Cardiac muscle cell (in vitro differentiated cells and primary cell): ENCODE data around the gene ZNF281. TPM values are rescaled to one million over a fixed set of nuclear protein-coding genes. Genes with fewer than 3 reads are reported as not detected.

Experiments used
- DNase-seq, 2 donors: peaks; one replicate each; pipeline versions ENCODE4 v3.0.0 to v3.0.0-alpha.2; 2010 to 2017; ENCODE audit warnings: low read depth in 1 of 2, low spot score in 1 of 2
- H3K27ac ChIP-seq: fragments of 200-600 bp; sonication (generic); 2 replicates; pipeline ENCODE4 v1.5.1; 2016
- H3K27me3 ChIP-seq: fragments of 200-600 bp; sonication (generic); 2 replicates; pipeline ENCODE4 v1.6.0; 2016; ENCODE audit warnings: control low read depth
- H3K36me3 ChIP-seq: fragments of 200-600 bp; sonication (generic); 2 replicates; pipeline ENCODE4 v1.5.1; 2016; ENCODE audit warnings: control low read depth
- H3K4me1 ChIP-seq: fragments of 200-600 bp; sonication (generic); 2 replicates; pipeline ENCODE4 v1.8.1; 2017; ENCODE audit warnings: low read depth, mild to moderate bottlenecking, mixed run types
- H3K4me3 ChIP-seq: fragments of 200-600 bp; sonication (generic); 2 replicates; pipeline ENCODE4 v1.5.1; 2016; ENCODE audit warnings: mild to moderate bottlenecking
- H3K9me3 ChIP-seq: fragments of 200-600 bp; sonication (generic); 2 replicates; pipeline ENCODE4 v1.5.1; 2017; ENCODE audit warnings: low read depth, mild to moderate bottlenecking, control low read depth
- polyA plus RNA-seq: library from polyadenylated mRNA; unstranded; fragments of >200 nt; fragmentation: Nextera tagmentation; extraction: Ambion mirVana; gene quantifications from 2 replicates; pipeline ENCODE4 v1.2.1, GENCODE V29; 2016
- total RNA-seq: library from RNA; depleted of rRNA; stranded (reverse); fragments of >200 nt; gene quantifications from 2 replicates; pipeline ENCODE4 v1.2.3, GENCODE V29; 2016
- TF ChIP-seq, protein P1 (sequence below): IDR thresholded peaks from 2 replicates; pipeline ENCODE4 v1.5.1; 2012; ENCODE audit warnings: low read depth, mild to moderate bottlenecking, low read length

ZNF281 gene
- total and polyA plus RNA-seq, 2 experiments from 2014 or later: 19.8 to 20.4 TPM

DNA sequence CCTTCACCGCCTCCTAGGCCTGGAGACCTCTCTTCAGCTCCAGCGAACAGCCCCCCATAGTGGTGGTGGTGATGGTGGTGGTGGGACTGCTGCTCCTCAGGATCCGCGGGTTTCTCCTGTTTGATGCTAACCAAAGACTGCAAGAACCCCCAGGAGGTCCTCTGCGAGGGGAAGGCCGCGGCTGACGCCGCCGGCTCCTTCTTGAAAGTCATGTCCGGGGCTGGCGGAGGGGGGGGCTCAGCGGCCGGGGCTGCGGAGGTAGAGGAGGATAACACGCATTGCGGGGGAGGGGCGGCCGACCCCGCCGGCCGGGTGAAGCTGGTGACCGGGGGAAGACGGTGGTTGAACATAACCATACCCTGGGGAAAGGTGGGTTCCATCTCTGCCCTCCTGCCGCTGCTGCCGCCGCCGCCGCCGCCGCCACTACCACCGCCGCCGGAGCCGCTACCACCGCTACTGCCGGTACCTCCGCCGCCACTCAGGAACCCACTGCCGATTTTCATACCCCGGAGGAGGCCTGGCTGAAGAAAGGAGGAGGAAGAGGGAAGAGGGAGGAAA, 554 bp downstream of the ZNF281 start:
- Histone ChIP-seq H3K9me3 (no peaks in the 10 kb centered on the region), H3K27me3 (no peaks in the 10 kb centered on the region), H3K36me3 (peaks cover 8% of the 10 kb centered on the region), H3K4me3 (peak overlapping the region; percentile 55), H3K4me1 (peaks cover 46% of the 10 kb centered on the region), H3K27ac (peak overlapping the region; percentile 83)
- TF ChIP-seq, protein P1, sequence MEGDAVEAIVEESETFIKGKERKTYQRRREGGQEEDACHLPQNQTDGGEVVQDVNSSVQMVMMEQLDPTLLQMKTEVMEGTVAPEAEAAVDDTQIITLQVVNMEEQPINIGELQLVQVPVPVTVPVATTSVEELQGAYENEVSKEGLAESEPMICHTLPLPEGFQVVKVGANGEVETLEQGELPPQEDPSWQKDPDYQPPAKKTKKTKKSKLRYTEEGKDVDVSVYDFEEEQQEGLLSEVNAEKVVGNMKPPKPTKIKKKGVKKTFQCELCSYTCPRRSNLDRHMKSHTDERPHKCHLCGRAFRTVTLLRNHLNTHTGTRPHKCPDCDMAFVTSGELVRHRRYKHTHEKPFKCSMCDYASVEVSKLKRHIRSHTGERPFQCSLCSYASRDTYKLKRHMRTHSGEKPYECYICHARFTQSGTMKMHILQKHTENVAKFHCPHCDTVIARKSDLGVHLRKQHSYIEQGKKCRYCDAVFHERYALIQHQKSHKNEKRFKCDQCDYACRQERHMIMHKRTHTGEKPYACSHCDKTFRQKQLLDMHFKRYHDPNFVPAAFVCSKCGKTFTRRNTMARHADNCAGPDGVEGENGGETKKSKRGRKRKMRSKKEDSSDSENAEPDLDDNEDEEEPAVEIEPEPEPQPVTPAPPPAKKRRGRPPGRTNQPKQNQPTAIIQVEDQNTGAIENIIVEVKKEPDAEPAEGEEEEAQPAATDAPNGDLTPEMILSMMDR: no peak
- peak; percentile 37 to 42 for DNase-seq

DNA sequence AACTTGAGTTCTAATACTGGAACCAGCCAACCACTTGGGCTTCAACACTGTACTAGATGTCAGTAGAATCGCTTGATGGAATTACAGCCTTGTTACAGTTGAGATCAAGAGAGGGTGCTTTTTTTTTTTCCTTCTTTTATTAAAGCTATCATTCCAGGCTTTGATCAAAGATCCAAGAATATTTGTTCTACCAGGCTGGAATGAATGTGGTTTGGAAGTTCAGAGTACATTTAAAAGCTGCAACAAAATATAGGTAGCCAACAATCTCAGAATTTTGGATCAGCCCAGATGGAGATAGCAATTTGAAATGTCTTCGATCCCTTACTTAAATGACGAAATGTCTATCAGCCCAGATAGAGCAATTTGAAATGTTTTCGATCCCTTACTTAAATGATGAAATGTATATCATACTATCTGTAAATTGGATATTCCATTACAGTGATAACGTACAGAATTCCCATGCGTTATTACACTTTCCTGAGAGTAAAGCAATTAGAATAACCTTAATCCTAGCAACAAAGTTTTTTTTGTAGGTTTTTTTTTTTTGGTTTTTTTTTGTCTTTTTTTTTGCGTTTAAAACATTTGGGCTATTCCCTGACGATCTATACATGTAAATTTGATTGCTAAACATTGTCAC, 3.6 kb downstream of the ZNF281 start:
- Histone ChIP-seq H3K27me3 (no peaks in the 10 kb centered on the region), H3K4me1 (peaks cover 37% of the 10 kb centered on the region), H3K4me3 (peak overlapping the region; percentile 5), H3K27ac (no peak overlapping the region), H3K36me3 (peaks cover 12% of the 10 kb centered on the region), H3K9me3 (no peaks in the 10 kb centered on the region)
- TF ChIP-seq, protein P1: no peak
- no peak for DNase-seq

DNA sequence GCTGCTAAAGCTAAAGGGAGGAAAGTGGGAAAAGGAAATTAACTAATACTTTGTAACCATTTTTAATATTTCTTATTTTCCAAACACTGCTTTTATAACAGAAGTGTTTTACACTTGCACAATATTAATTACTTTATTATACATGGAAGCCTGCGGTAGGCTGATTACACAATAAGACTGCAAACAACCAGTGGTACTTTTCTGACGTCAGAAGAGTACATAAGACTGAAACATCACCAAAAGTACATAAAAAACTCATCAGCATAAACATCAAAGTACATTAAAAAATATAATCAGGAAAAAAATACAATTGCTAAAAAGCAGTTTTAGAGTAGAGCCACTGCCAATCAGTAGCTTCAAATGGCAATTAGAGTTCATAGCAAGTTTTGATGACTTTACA, 4.6 kb downstream of the ZNF281 start:
- Histone ChIP-seq H3K27me3 (no peaks in the 10 kb centered on the region), H3K4me1 (peaks cover 27% of the 10 kb centered on the region), H3K27ac (no peak overlapping the region), H3K36me3 (peaks cover 12% of the 10 kb centered on the region), H3K9me3 (no peaks in the 10 kb centered on the region), H3K4me3 (no peak overlapping the region)
- DNase-seq: peak in 1 of 2 donors; percentile 49
- TF ChIP-seq, protein P1: no peak

DNA sequence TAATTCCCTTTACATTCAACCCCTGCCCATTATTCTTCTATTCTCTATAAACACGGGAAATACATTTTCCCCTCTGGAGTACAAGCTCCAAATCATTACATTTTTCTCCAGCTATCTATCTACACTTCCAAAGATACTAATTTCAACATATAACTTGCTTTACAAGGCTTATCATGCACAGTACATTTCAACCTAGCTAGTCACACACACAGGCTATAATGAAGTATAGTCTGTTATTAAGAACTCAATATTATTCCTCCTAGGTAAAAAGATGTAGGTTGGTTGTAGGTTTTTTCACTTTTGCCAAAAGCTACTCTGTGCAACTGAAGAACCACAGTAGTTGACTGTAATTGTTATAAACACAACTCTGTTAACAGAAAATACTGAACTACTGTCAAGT, 8.1 kb downstream of the ZNF281 start:
- Histone ChIP-seq H3K9me3 (no peaks in the 10 kb centered on the region), H3K4me1 (peaks cover 17% of the 10 kb centered on the region), H3K36me3 (peaks cover 4% of the 10 kb centered on the region), H3K27me3 (no peaks in the 10 kb centered on the region), H3K4me3 (no peak overlapping the region), H3K27ac (no peak overlapping the region)
- no peak for DNase-seq
- TF ChIP-seq, protein P1: no peak

DNA sequence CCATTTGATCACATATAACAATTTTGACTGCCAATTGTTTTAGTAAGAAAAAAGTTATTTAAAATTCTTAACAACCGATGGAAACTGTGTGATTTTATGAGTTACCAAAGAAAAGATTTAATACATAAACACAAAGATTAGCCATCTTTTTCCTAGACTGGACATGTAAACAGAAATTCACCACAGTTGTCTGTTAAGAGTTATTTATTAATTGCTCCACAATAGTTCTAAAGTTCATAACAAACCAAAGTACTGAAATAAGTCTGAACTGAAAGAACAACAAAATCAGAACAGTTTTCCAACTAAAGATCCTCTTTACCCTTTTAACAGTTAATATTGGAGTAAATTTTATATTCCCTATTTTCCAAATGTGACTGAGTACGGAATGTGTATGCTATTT, 8.6 kb downstream of the ZNF281 start:
- TF ChIP-seq, protein P1: no peak

More for the DNA sequence above, 8.6 kb downstream of the ZNF281 start:
- Histone ChIP-seq H3K27ac (no peak overlapping the region), H3K36me3 (peaks cover 4% of the 10 kb centered on the region), H3K27me3 (no peaks in the 10 kb centered on the region), H3K4me1 (peaks cover 13% of the 10 kb centered on the region), H3K9me3 (no peaks in the 10 kb centered on the region), H3K4me3 (no peak overlapping the region)
- no peak for DNase-seq
